ENCODE results near the gene TRMT5. TPM values are rescaled to one million over a fixed set of nuclear protein-coding genes. Genes with fewer than 3 reads are reported as not detected.

The TRMT5 gene
- total RNA-seq, 2 experiments from 2014 or later: 7.0 to 14.5 TPM

DNA sequence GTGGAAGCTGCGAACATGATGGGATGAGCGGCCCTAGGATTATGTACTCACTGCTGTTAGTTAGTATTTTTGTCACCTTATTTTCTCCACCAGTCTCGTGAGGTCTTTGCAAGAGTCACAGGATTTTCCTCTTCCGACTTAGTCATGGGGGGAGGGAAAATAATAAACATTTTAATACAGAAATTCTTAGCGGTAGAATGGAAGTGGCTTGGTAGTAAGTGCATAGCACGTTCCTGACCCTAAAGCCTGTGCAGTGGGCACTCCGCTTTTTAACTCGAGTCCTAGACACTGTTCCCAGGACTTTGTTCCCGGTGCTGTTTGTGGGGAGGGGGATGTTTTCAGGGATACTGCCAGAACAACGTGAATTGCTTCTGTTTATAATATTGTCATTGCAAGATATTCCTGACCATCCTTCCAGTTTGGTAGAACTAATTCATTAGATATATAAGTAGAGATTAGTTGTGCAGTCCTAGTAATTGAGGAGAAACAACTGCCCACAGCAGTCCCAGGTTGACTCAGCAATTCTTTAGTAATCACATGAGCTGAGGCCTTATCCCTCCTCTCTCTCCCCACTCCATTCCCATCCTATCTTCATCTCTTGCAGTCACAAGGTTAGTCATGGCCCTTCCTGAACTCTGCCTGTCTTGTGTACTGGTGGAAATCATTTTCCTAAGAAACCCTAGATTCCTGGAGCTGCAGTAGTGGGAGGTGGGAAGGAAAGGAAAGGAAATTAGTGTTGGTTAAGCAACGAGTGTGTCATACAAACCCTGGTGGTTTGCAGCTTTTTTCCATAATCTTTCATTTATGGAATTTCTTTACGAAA lies 965 bp upstream of the TRMT5 start:
- peak overlapping the region; percentile 89 for H2AFZ ChIP-seq (ENCODE audit: low read length)
- no peaks in the 10 kb centered on the region for H3K9me3 ChIP-seq (ENCODE audit: low read length)
- H3K4me1 ChIP-seq (ENCODE audit: insufficient read depth, low read length, poor library complexity, severe bottlenecking): peaks cover 41% of the 10 kb centered on the region
- ChIA-PET CTCF (ENCODE audit: unreplicated experiment) (no interaction called here), POLR2A (interaction anchor here (0.6 to 1.5 kb wide), 8 partner anchors 10 to 248 kb away, joined by 3 to 6 read pairs (median 3); partner anchors contain the start of gene MNAT1)
- DNase-seq (ENCODE audit: low spot score): no peak
- H3K9me2 ChIP-seq (ENCODE audit: insufficient read depth, low read length): no peaks in the 10 kb centered on the region
- peaks cover 38% of the 10 kb centered on the region; the same call in 1 of the 2 replicates for H3K79me2 ChIP-seq (ENCODE audit: insufficient read depth, low read depth, low read length)
- H3K27ac ChIP-seq (ENCODE audit: low read depth, low read length, poor library complexity, severe bottlenecking): no peak overlapping the region
- H3K4me3 ChIP-seq (ENCODE audit: low read depth, low read length, poor library complexity, severe bottlenecking): peak overlapping the region; percentile 81
- H4K20me1 ChIP-seq (ENCODE audit: insufficient read depth, low read length): no peaks in the 10 kb centered on the region
- peak overlapping the region; percentile 83 for H3K4me2 ChIP-seq (ENCODE audit: low read length)
- H3K36me3 ChIP-seq (ENCODE audit: insufficient read depth, low read length): peaks cover 41% of the 10 kb centered on the region
- TF ChIP-seq, protein P1, sequence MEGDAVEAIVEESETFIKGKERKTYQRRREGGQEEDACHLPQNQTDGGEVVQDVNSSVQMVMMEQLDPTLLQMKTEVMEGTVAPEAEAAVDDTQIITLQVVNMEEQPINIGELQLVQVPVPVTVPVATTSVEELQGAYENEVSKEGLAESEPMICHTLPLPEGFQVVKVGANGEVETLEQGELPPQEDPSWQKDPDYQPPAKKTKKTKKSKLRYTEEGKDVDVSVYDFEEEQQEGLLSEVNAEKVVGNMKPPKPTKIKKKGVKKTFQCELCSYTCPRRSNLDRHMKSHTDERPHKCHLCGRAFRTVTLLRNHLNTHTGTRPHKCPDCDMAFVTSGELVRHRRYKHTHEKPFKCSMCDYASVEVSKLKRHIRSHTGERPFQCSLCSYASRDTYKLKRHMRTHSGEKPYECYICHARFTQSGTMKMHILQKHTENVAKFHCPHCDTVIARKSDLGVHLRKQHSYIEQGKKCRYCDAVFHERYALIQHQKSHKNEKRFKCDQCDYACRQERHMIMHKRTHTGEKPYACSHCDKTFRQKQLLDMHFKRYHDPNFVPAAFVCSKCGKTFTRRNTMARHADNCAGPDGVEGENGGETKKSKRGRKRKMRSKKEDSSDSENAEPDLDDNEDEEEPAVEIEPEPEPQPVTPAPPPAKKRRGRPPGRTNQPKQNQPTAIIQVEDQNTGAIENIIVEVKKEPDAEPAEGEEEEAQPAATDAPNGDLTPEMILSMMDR (conservative IDR thresholded peaks at IDR 0.05; ENCODE audit: low read length): no peak
- TF ChIP-seq EZH2phosphoT487 (IDR thresholded peaks at IDR 0.05; ENCODE audit: borderline replicate concordance, low read depth, low read length): no peak
- intact Hi-C loops (cut with micrococcal nuclease; ENCODE audit: unreplicated experiment): loop anchor here (1.0 to 5.0 kb wide), 3 partner anchors 167 to 325 kb away; partner anchors contain the start of gene MNAT1
- BruUV-seq (replicated peaks): no TSS peak

DNA sequence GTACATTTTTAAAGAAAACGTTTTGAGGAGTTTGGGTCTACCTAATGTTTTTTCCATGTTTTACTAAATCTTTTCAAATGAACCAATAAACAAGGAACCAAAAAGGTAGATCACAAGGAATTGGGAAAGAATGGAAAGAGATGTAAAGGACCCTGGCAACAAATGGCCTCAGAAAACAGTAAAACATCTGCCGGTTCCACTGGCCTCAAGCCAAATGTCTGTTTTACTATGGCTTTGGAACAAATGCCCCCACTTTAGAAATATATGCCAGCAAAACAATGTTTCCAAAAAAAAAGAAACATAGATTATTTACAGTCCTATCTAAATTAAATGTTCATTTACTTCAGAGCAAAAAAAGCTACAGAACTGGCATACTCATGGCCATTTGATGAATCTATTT lies 3.0 kb downstream of the TRMT5 start:
- Histone ChIP-seq H2AFZ (ENCODE audit: low read length) (no peak overlapping the region), H3K36me3 (ENCODE audit: insufficient read depth, low read length) (peaks cover 50% of the 10 kb centered on the region), H3K9me3 (ENCODE audit: low read length) (no peaks in the 10 kb centered on the region), H3K9me2 (ENCODE audit: insufficient read depth, low read length) (no peaks in the 10 kb centered on the region), H3K27ac (ENCODE audit: low read depth, low read length, poor library complexity, severe bottlenecking) (no peak overlapping the region), H3K79me2 (ENCODE audit: insufficient read depth, low read depth, low read length) (peaks cover 37% of the 10 kb centered on the region; the same call in 1 of the 2 replicates), H3K4me2 (ENCODE audit: low read length) (0 out of 2 replicates have a peak overlapping the region, but pooled peaks have one; percentile 83), H3K4me1 (ENCODE audit: insufficient read depth, low read length, poor library complexity, severe bottlenecking) (peaks cover 33% of the 10 kb centered on the region), H3K4me3 (ENCODE audit: low read depth, low read length, poor library complexity, severe bottlenecking) (no peak overlapping the region), H4K20me1 (ENCODE audit: insufficient read depth, low read length) (no peaks in the 10 kb centered on the region)
- TF ChIP-seq, protein P1 (conservative IDR thresholded peaks at IDR 0.05; ENCODE audit: low read length): no peak
- no peak for TF ChIP-seq EZH2phosphoT487 (IDR thresholded peaks at IDR 0.05; ENCODE audit: borderline replicate concordance, low read depth, low read length)
- intact Hi-C loops (cut with micrococcal nuclease; ENCODE audit: unreplicated experiment): no loop called here
- ChIA-PET POLR2A (interaction anchor here (0.7 to 1.4 kb wide), 2 partner anchors 20 to 102 kb away, joined by 3 read pairs; no protein-coding TSS in a partner anchor), CTCF (ENCODE audit: unreplicated experiment) (no interaction called here)
- no peak for DNase-seq (ENCODE audit: low spot score)
- no TSS peak for BruUV-seq (replicated peaks)

DNA sequence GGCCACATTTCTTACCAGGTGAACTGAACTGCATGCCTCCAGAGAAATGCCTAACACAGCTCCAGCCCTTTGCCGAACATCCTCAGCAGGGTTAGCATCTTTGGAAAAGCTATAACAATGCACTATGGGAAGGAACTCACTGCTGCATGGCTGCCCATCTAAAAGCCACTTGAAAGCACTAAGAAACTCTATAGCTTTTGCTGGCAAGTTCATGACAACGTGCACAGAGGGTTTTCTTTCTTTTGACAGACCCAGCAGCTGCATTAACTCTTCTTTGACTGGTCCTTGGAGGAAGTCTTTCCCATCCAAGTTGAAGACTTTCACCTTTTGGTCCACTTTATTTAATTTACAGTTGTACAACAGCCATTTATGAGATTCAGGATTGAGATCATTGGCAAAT lies 5.3 kb downstream of the TRMT5 start:
- H3K4me2 ChIP-seq (ENCODE audit: low read length): no peak overlapping the region
- POLR2A ChIA-PET: no interaction called here

More for the DNA sequence above, 5.3 kb downstream of the TRMT5 start:
- no peaks in the 10 kb centered on the region for H3K9me3 ChIP-seq (ENCODE audit: low read length)
- BruUV-seq (replicated peaks): no TSS peak
- H3K27ac ChIP-seq (ENCODE audit: low read depth, low read length, poor library complexity, severe bottlenecking): no peak overlapping the region
- no peak for DNase-seq (ENCODE audit: low spot score)
- peaks cover 21% of the 10 kb centered on the region for H3K4me1 ChIP-seq (ENCODE audit: insufficient read depth, low read length, poor library complexity, severe bottlenecking)
- no peak overlapping the region for H3K4me3 ChIP-seq (ENCODE audit: low read depth, low read length, poor library complexity, severe bottlenecking)
- H3K9me2 ChIP-seq (ENCODE audit: insufficient read depth, low read length): no peaks in the 10 kb centered on the region
- intact Hi-C loops (cut with micrococcal nuclease; ENCODE audit: unreplicated experiment): no loop called here
- no peak for TF ChIP-seq EZH2phosphoT487 (IDR thresholded peaks at IDR 0.05; ENCODE audit: borderline replicate concordance, low read depth, low read length)
- TF ChIP-seq, protein P1 (conservative IDR thresholded peaks at IDR 0.05; ENCODE audit: low read length): no peak
- H3K36me3 ChIP-seq (ENCODE audit: insufficient read depth, low read length): peaks cover 62% of the 10 kb centered on the region
- CTCF ChIA-PET (ENCODE audit: unreplicated experiment): no interaction called here
- H4K20me1 ChIP-seq (ENCODE audit: insufficient read depth, low read length): no peaks in the 10 kb centered on the region
- peaks cover 19% of the 10 kb centered on the region; the same call in 1 of the 2 replicates for H3K79me2 ChIP-seq (ENCODE audit: insufficient read depth, low read depth, low read length)
- no peak overlapping the region for H2AFZ ChIP-seq (ENCODE audit: low read length)
